H9 (cell line): ENCODE results near the gene SCN11A. TPM values are rescaled to one million over a fixed set of nuclear protein-coding genes. Genes with fewer than 3 reads are reported as not detected.

Source experiments
- DNase-seq: peaks from one replicate; pipeline ENCODE4 v3.0.0-alpha.2; 2017
- H2AFZ ChIP-seq: one replicate; pipeline ENCODE4 v1.6.1; 2013; ENCODE audit warnings: mild to moderate bottlenecking, low read length, control low read depth, moderate library complexity
- H2AK5ac ChIP-seq: 2 replicates; pipeline ENCODE4 v1.6.1; 2013; ENCODE audit warnings: low read length, control low read depth, mixed read lengths; ENCODE audit not compliant: insufficient read length
- H2BK120ac ChIP-seq: one replicate; pipeline ENCODE4 v1.6.1; 2013; ENCODE audit warnings: low read depth, mild to moderate bottlenecking, low read length, control low read depth, inconsistent platforms; ENCODE audit not compliant: poor library complexity, severe bottlenecking
- H2BK12ac ChIP-seq: 2 replicates; pipeline ENCODE4 v1.6.1; 2013; ENCODE audit warnings: low read length, control low read depth, mixed read lengths, low read depth; ENCODE audit not compliant: insufficient read length
- H2BK15ac ChIP-seq: 2 replicates; pipeline ENCODE4 v1.6.1; 2013; ENCODE audit warnings: low read depth, low read length, control low read depth
- H2BK20ac ChIP-seq: one replicate; pipeline ENCODE4 v1.6.1; 2013; ENCODE audit warnings: low read depth, mild to moderate bottlenecking, low read length, control low read depth, inconsistent platforms; ENCODE audit not compliant: poor library complexity, severe bottlenecking
- H2BK5ac ChIP-seq: 2 replicates; pipeline ENCODE4 v1.6.1; 2013; ENCODE audit warnings: low read length, control low read depth, mixed read lengths; ENCODE audit not compliant: insufficient read length
- H3K14ac ChIP-seq: 2 replicates; pipeline ENCODE4 v1.6.1; 2013; ENCODE audit warnings: low read length, control low read depth; ENCODE audit not compliant: insufficient read depth
- H3K18ac ChIP-seq: 2 replicates; pipeline ENCODE4 v1.6.1; 2013; ENCODE audit warnings: low read depth, mild to moderate bottlenecking, mixed read lengths, low read length, control low read depth; ENCODE audit not compliant: insufficient read length
- H3K23ac ChIP-seq: 2 replicates; pipeline ENCODE4 v1.6.1; 2013; ENCODE audit warnings: low read length, control low read depth, mixed read lengths, low read depth; ENCODE audit not compliant: insufficient read length
- H3K23me2 ChIP-seq: 2 replicates; pipeline ENCODE4 v1.6.1; 2013; ENCODE audit warnings: low read depth, mild to moderate bottlenecking, mixed read lengths, low read length, control low read depth; ENCODE audit not compliant: insufficient read length, poor library complexity, severe bottlenecking
- H3K27ac ChIP-seq: 2 replicates; pipeline ENCODE4 v1.5.1; 2013; ENCODE audit warnings: low read length, control low read depth, mixed read lengths, low read depth; ENCODE audit not compliant: insufficient read length
- H3K27me3 ChIP-seq: 2 replicates; pipeline ENCODE4 v1.6.1; 2013; ENCODE audit warnings: low read length, control low read depth, inconsistent platforms; ENCODE audit not compliant: insufficient read depth
- H3K4ac ChIP-seq: 2 replicates; pipeline ENCODE4 v1.6.1; 2013; ENCODE audit warnings: low read depth, mild to moderate bottlenecking, control low read depth, inconsistent platforms, low read length, moderate library complexity
- H3K4me1 ChIP-seq: 2 replicates; pipeline ENCODE4 v1.6.1; 2013; ENCODE audit warnings: low read length, control low read depth, inconsistent platforms; ENCODE audit not compliant: insufficient read depth
- H3K4me2 ChIP-seq: 2 replicates; pipeline ENCODE4 v1.6.1; 2013; ENCODE audit warnings: low read length, control low read depth, mixed read lengths; ENCODE audit not compliant: insufficient read length, insufficient read depth
- H3K56ac ChIP-seq: 2 replicates; pipeline ENCODE4 v1.6.1; 2013; ENCODE audit warnings: low read depth, mild to moderate bottlenecking, mixed read lengths, low read length, control low read depth; ENCODE audit not compliant: insufficient read length
- H3K79me1 ChIP-seq: 2 replicates; pipeline ENCODE4 v1.6.1; 2013; ENCODE audit warnings: low read depth, mild to moderate bottlenecking, moderate library complexity, low read length, control low read depth, inconsistent platforms; ENCODE audit not compliant: insufficient read depth, poor library complexity, severe bottlenecking
- H3K79me2 ChIP-seq: 2 replicates; pipeline ENCODE4 v1.6.1; 2013; ENCODE audit warnings: low read length, control low read depth, inconsistent platforms; ENCODE audit not compliant: insufficient read depth
- H3K9ac ChIP-seq: 2 replicates; pipeline ENCODE4 v1.6.1; 2013; ENCODE audit warnings: low read length, control low read depth, mixed read lengths; ENCODE audit not compliant: insufficient read length; ENCODE audit errors: extremely low read depth
- H3K9me3 ChIP-seq: one replicate; pipeline ENCODE4 v1.6.1; 2013; ENCODE audit warnings: low read depth, low read length, inconsistent platforms; ENCODE audit not compliant: control insufficient read depth
- H3T11ph ChIP-seq: one replicate; pipeline ENCODE4 v1.6.1; 2013; ENCODE audit warnings: mild to moderate bottlenecking, low read length, control low read depth, inconsistent platforms
- H4K20me1 ChIP-seq: one replicate; pipeline ENCODE4 v1.6.1; 2013; ENCODE audit not compliant: control insufficient read depth, insufficient read length, insufficient read depth
- H4K5ac ChIP-seq: 2 replicates; pipeline ENCODE4 v1.6.1; 2013; ENCODE audit warnings: low read depth, mild to moderate bottlenecking, mixed read lengths, low read length, control low read depth; ENCODE audit not compliant: insufficient read length
- H4K8ac ChIP-seq: replicated peaks from 2 replicates; pipeline ENCODE4 v1.6.1; 2013; ENCODE audit warnings: low read length, control low read depth, mixed read lengths, low read depth; ENCODE audit not compliant: insufficient read length
- H4K91ac ChIP-seq: 2 replicates; pipeline ENCODE4 v1.6.1; 2013; ENCODE audit warnings: low read depth, mild to moderate bottlenecking, moderate library complexity, mixed read lengths, low read length, control low read depth; ENCODE audit not compliant: insufficient read length
- H3K27ac Mint-ChIP-seq, 3 experiments: 2 replicates in 2 of 3; 3 replicates in 1 of 3; pipeline ENCODE4 v1.8.0; 2020 to 2021; ENCODE audit warnings: mixed read lengths in 3 of 3, mild to moderate bottlenecking in 1 of 3, moderate library complexity in 1 of 3
- H3K27me3 Mint-ChIP-seq: 2 replicates; pipeline ENCODE4 v1.8.0; 2021; ENCODE audit warnings: low read depth, mild to moderate bottlenecking, moderate library complexity, mixed read lengths
- H3K36me3 Mint-ChIP-seq, 3 experiments: 2 replicates in 2 of 3; 3 replicates in 1 of 3; pipeline ENCODE4 v1.8.0; 2020 to 2021; ENCODE audit warnings: low read depth in 3 of 3, mixed read lengths in 3 of 3; ENCODE audit not compliant: insufficient read depth in 1 of 3
- H3K4me1 Mint-ChIP-seq, 2 experiments: 2 replicates each; pipeline ENCODE4 v1.8.0; 2020; ENCODE audit warnings: mixed read lengths in 2 of 2
- H3K4me3 Mint-ChIP-seq, 2 experiments: 2 replicates in 1 of 2; 3 replicates in 1 of 2; pipeline ENCODE4 v1.8.0; 2020 to 2021; ENCODE audit warnings: mild to moderate bottlenecking in 2 of 2, mixed read lengths in 2 of 2, moderate library complexity in 1 of 2
- H3K9me3 Mint-ChIP-seq, 2 experiments: 2 replicates in 1 of 2; 3 replicates in 1 of 2; pipeline ENCODE4 v1.8.0; 2020; ENCODE audit warnings: mild to moderate bottlenecking in 2 of 2, mixed read lengths in 2 of 2, moderate library complexity in 1 of 2
- CTCF ChIP-seq: fragments of 200-600 bp; sonication (generic); conservative IDR thresholded peaks from 3 replicates; pipeline ENCODE4 v1.8.0; 2021; ENCODE audit warnings: antibody characterized with exemption, mild to moderate bottlenecking
- WGBS: extraction: QIAGEN DNeasy Blood & Tissue Kit; methylation state at CpG from one replicate; pipeline ENCODE4 v1.1.7; 2013; ENCODE audit warnings: missing lambda C conversion rate, low lambda C conversion rate, mixed read lengths; ENCODE audit not compliant: insufficient read length; ENCODE audit errors: extremely low coverage; 5-methylcytosine and 5-hydroxymethylcytosine counted together
- total RNA-seq: library from RNA; stranded (reverse); gene quantifications from 2 replicates; pipeline ENCODE4 v1.2.1, GENCODE V29; 2021

The SCN11A gene
- total RNA-seq, 1 experiment from 2014 or later = 0.17 TPM

GRCh38 chr3:39053696-39054095 is 2.0 kb upstream of the SCN11A start:
- H4K8ac ChIP-seq = no peak overlapping the region
- no peak for TF ChIP-seq CTCF
- no peaks in the 10 kb centered on the region for H3K9me3 ChIP-seq
- H2BK15ac ChIP-seq = no peak overlapping the region
- H2AFZ ChIP-seq = no peak overlapping the region
- peaks cover 13 to 17% of the 10 kb centered on the region in 2 experiments for H3K4me1 Mint-ChIP-seq
- no peak overlapping the region for H3K4ac ChIP-seq
- WGBS = no CpG with 5 or more reads among the region's 2 CpGs
- no peak overlapping the region for H4K91ac ChIP-seq
- peaks cover 8% of the 10 kb centered on the region; the same call in 1 of the 2 replicates for H3K79me2 ChIP-seq
- no peak overlapping the region for H2BK120ac ChIP-seq
- H3K9ac ChIP-seq = no peak overlapping the region
- no peak overlapping the region for H2AK5ac ChIP-seq
- H3K4me1 ChIP-seq = no peaks in the 10 kb centered on the region
- H3K4me2 ChIP-seq = no peak overlapping the region
- no peaks in the 10 kb centered on the region for H3K23me2 ChIP-seq
- no peaks in the 10 kb centered on the region for H4K20me1 ChIP-seq
- no peak overlapping the region for H3K18ac ChIP-seq
- no peak overlapping the region for H4K5ac ChIP-seq
- H3T11ph ChIP-seq = no peak overlapping the region
- H3K14ac ChIP-seq = no peak overlapping the region
- H3K79me1 ChIP-seq = no peaks in the 10 kb centered on the region
- H3K9me3 Mint-ChIP-seq = no peaks in the 10 kb centered on the region
- no peak for DNase-seq
- H3K27ac ChIP-seq = no peak overlapping the region
- H3K56ac ChIP-seq = no peak overlapping the region
- no peak overlapping the region for H3K4me3 Mint-ChIP-seq
- no peak overlapping the region for H2BK5ac ChIP-seq
- no peak overlapping the region for H2BK20ac ChIP-seq
- no peak overlapping the region for H2BK12ac ChIP-seq
- peaks cover 5% of the 10 kb centered on the region; the same call in 1 of the 2 replicates for H3K27me3 Mint-ChIP-seq
- peaks cover 0 to 2% (median 0%) of the 10 kb centered on the region in 3 experiments; a peak in 2 of 7 replicates for H3K36me3 Mint-ChIP-seq
- no peak overlapping the region for H3K27ac Mint-ChIP-seq
- no peak overlapping the region for H3K23ac ChIP-seq
- no peaks in the 10 kb centered on the region for H3K27me3 ChIP-seq
